ENCODE measurements around the gene XCL1. TPM values are rescaled to one million over a fixed set of nuclear protein-coding genes. Genes with fewer than 3 reads are reported as not detected.
"Not testable (repeated sequence)": the region's sequence is repeated elsewhere in the genome, so short reads cannot be mapped to it uniquely, and the experiment has no call there.

The XCL1 gene
- total RNA-seq, 2 donors from 2014 or later = 0.75 to 1.4 TPM

DNA sequence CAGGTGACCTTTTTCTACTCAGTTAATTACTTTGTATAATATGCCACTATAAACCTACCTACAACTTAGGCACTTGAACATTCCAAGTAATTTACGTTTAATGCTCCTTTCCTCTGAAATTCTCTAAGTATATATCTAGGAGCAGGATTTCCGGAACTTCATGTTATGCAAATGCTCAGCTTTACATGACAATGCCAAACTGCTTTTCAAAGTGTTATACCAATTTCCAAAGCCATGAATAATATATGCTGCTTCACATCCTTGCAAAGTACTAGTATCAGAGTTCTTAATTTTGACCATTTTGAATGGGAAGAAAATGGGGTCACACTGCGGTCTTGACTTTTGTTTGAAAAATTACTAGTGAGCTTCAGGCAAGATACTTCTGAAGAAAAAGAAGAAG lies 5.8 kb upstream of the XCL1 start:
- TF ChIP-seq, protein P1, sequence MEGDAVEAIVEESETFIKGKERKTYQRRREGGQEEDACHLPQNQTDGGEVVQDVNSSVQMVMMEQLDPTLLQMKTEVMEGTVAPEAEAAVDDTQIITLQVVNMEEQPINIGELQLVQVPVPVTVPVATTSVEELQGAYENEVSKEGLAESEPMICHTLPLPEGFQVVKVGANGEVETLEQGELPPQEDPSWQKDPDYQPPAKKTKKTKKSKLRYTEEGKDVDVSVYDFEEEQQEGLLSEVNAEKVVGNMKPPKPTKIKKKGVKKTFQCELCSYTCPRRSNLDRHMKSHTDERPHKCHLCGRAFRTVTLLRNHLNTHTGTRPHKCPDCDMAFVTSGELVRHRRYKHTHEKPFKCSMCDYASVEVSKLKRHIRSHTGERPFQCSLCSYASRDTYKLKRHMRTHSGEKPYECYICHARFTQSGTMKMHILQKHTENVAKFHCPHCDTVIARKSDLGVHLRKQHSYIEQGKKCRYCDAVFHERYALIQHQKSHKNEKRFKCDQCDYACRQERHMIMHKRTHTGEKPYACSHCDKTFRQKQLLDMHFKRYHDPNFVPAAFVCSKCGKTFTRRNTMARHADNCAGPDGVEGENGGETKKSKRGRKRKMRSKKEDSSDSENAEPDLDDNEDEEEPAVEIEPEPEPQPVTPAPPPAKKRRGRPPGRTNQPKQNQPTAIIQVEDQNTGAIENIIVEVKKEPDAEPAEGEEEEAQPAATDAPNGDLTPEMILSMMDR (conservative IDR thresholded peaks at IDR 0.05) = no peak
- no peak overlapping the region for H3K4me3 ChIP-seq (ENCODE audit: low read length)

DNA sequence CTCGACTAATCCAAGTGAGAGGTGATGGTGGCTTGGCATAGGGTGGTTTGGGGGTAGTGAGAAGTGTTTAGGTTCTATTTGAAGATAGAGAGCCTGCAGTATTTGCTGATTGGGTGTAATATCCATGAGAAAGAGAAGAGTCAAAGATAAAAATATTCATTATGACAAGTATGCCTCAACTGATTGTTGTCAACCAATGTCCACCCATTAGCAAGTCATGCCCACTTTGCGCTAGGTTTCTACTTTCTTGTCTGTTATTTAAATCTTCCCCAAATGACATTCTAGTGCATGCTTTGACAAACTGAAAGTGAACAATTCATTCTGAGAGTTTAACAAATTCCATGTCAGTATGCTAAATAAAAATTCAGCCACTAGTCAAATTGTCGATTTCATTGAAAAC lies 3.8 kb upstream of the XCL1 start:
- no peak for DNase-seq
- Mint-ChIP-seq H3K36me3 (ENCODE audit: low read depth) (no peaks in the 10 kb centered on the region), H3K9me3 (no peaks in the 10 kb centered on the region), H3K27ac (no peak overlapping the region), H3K4me3 (no peak overlapping the region), H3K27me3 (ENCODE audit: insufficient read depth) (no peaks in the 10 kb centered on the region), H3K4me1 (peaks cover 7% of the 10 kb centered on the region)
- Histone ChIP-seq H3K4me1 (ENCODE audit: control insufficient read depth, insufficient read depth, low read length) (no peaks in the 10 kb centered on the region), H3K27ac (ENCODE audit: low read depth, low read length) (no peak overlapping the region), H3K9ac (ENCODE audit: extremely low read depth, low read length, poor library complexity, severe bottlenecking) (no peak overlapping the region), H3K9me3 (ENCODE audit: control insufficient read depth, low read length) (no peaks in the 10 kb centered on the region), H3K4me3 (ENCODE audit: low read length) (no peak overlapping the region), H3K27me3 (ENCODE audit: control insufficient read depth, insufficient read depth, low read length, poor library complexity, severe bottlenecking) (no peaks in the 10 kb centered on the region), H3K36me3 (ENCODE audit: control insufficient read depth, insufficient read depth, low read length) (no peaks in the 10 kb centered on the region)
- WGBS, 2 experiments (ENCODE audit: insufficient coverage in 1 of 2, insufficient read length in 1 of 2) = 95 to 100% methylated on average over 2 to 3 of the region's 3 CpGs
- TF ChIP-seq, protein P1 (conservative IDR thresholded peaks at IDR 0.05) = no peak

More for the DNA sequence above, 5.8 kb upstream of the XCL1 start:
- no peaks in the 10 kb centered on the region for H3K27me3 Mint-ChIP-seq (ENCODE audit: insufficient read depth)
- no peak overlapping the region for H3K27ac Mint-ChIP-seq
- Histone ChIP-seq H3K9me3 (ENCODE audit: control insufficient read depth, low read length) (no peaks in the 10 kb centered on the region), H3K4me1 (ENCODE audit: control insufficient read depth, insufficient read depth, low read length) (no peaks in the 10 kb centered on the region), H3K27me3 (ENCODE audit: control insufficient read depth, insufficient read depth, low read length, poor library complexity, severe bottlenecking) (no peaks in the 10 kb centered on the region), H3K27ac (ENCODE audit: low read depth, low read length) (no peak overlapping the region), H3K9ac (ENCODE audit: extremely low read depth, low read length, poor library complexity, severe bottlenecking) (no peak overlapping the region), H3K36me3 (ENCODE audit: control insufficient read depth, insufficient read depth, low read length) (no peaks in the 10 kb centered on the region)
- WGBS, 2 experiments (ENCODE audit: insufficient coverage in 1 of 2, insufficient read length in 1 of 2) = 82 to 83% methylated on average over 2 to 3 of the region's 3 CpGs
- H3K4me1 Mint-ChIP-seq = peaks cover 7% of the 10 kb centered on the region
- no peaks in the 10 kb centered on the region for H3K9me3 Mint-ChIP-seq
- DNase-seq = no peak
- H3K36me3 Mint-ChIP-seq (ENCODE audit: low read depth) = no peaks in the 10 kb centered on the region
- H3K4me3 Mint-ChIP-seq = no peak overlapping the region

DNA sequence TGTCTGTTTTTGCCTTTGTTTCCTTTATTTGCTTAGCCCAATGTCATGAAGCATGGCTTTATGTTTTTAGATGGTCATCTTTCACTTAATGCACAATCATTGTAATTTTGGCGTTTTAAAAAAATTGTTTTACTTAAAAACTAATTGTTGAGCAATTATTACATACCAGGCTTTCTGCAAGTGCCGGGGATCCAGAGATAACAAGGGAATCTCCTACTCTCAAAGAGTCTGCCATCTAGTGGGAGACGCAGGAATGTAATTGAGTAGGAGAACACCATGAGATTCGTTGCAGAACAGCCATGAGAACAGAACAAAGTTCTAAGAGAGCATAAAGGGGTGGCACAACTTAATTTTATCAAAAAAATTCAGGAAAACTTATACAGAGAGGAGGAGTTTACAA lies 2.2 kb upstream of the XCL1 start:
- not testable (repeated sequence) for H3K36me3 Mint-ChIP-seq (ENCODE audit: low read depth); H3K27ac ChIP-seq (ENCODE audit: low read depth, low read length); H3K4me3 ChIP-seq (ENCODE audit: low read length); H3K27me3 Mint-ChIP-seq (ENCODE audit: insufficient read depth); H3K36me3 ChIP-seq (ENCODE audit: control insufficient read depth, insufficient read depth, low read length); H3K27me3 ChIP-seq (ENCODE audit: control insufficient read depth, insufficient read depth, low read length, poor library complexity, severe bottlenecking); H3K9ac ChIP-seq (ENCODE audit: extremely low read depth, low read length, poor library complexity, severe bottlenecking); DNase-seq; H3K9me3 Mint-ChIP-seq; H3K9me3 ChIP-seq (ENCODE audit: control insufficient read depth, low read length); H3K4me1 ChIP-seq (ENCODE audit: control insufficient read depth, insufficient read depth, low read length); H3K27ac Mint-ChIP-seq; H3K4me3 Mint-ChIP-seq
- H3K4me1 Mint-ChIP-seq = peaks cover 12% of the 10 kb centered on the region
- TF ChIP-seq, protein P1 (conservative IDR thresholded peaks at IDR 0.05) = peak; percentile 63
- 31% methylated on average over 2 of the region's 4 CpGs; no CpG with 5 or more reads in 1 of the 2 experiments for WGBS, 2 experiments (ENCODE audit: insufficient coverage in 1 of 2, insufficient read length in 1 of 2)

DNA sequence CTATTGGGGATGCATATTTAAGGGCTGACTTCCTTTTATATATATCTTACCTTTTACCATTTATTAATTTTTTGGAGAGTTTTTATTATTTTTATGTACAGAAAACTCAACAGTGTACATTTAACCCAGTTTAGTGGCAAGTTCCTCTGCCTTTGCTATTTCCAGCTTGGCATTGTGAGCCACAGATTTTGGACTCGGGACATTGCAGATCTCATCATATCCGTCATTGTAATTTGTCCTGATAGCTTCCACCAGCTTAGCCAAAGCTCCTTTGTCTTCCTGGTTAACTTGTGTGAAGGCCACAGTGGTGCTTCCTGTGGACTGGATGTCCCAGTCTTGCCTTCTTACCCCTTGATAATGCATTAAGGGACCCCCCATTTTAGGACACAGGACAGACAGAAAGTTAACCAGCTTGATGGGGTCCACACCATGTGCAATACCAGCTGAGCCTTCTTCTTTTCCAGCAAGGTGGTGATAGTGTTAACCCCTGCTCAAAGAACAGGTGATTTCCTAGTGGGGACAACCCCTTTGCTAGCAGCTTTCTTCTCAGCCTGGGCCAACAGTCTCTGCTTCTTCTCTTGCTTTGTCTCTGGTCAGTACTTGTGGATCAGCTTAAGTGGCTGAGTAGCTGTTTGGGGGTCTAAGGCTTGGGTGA lies 2.3 kb downstream of the XCL1 start:
- not testable (repeated sequence) for H3K27me3 ChIP-seq (ENCODE audit: control insufficient read depth, insufficient read depth, low read length, poor library complexity, severe bottlenecking); H3K4me3 ChIP-seq (ENCODE audit: low read length); DNase-seq; H3K9me3 ChIP-seq (ENCODE audit: control insufficient read depth, low read length); H3K36me3 ChIP-seq (ENCODE audit: control insufficient read depth, insufficient read depth, low read length); H3K4me3 Mint-ChIP-seq; H3K27me3 Mint-ChIP-seq (ENCODE audit: insufficient read depth); H3K27ac Mint-ChIP-seq; H3K9me3 Mint-ChIP-seq; H3K9ac ChIP-seq (ENCODE audit: extremely low read depth, low read length, poor library complexity, severe bottlenecking); H3K36me3 Mint-ChIP-seq (ENCODE audit: low read depth); H3K27ac ChIP-seq (ENCODE audit: low read depth, low read length); H3K4me1 ChIP-seq (ENCODE audit: control insufficient read depth, insufficient read depth, low read length)
- WGBS, 2 experiments (ENCODE audit: insufficient coverage in 1 of 2, insufficient read length in 1 of 2) = 86 to 94% methylated on average over 2 of the region's 2 CpGs
- H3K4me1 Mint-ChIP-seq = peaks cover 17% of the 10 kb centered on the region

DNA sequence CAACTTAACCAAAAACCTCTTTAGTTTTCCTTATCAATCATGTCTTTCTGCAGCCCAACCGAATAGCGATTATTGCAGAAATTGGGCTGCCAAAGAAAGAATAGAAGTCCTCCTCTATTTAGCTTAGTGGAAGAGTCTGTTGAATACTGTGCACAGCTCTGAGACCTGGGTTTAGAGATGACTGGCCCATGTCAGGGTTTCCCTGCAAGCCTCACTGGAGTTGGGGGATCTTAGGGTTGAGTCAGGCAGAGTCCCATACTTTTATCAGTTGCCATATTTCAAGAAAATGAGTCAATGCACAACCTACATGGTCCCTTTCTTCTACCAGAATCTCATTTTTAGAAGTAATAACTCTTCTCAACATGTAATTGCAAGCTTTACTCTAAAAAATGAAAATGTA lies 3.9 kb downstream of the XCL1 start:
- not testable (repeated sequence) for H3K27me3 ChIP-seq (ENCODE audit: control insufficient read depth, insufficient read depth, low read length, poor library complexity, severe bottlenecking); H3K9me3 Mint-ChIP-seq; H3K36me3 ChIP-seq (ENCODE audit: control insufficient read depth, insufficient read depth, low read length); H3K27me3 Mint-ChIP-seq (ENCODE audit: insufficient read depth); H3K4me3 ChIP-seq (ENCODE audit: low read length); H3K36me3 Mint-ChIP-seq (ENCODE audit: low read depth); H3K9me3 ChIP-seq (ENCODE audit: control insufficient read depth, low read length); H3K4me1 ChIP-seq (ENCODE audit: control insufficient read depth, insufficient read depth, low read length); H3K4me3 Mint-ChIP-seq; H3K27ac ChIP-seq (ENCODE audit: low read depth, low read length); H3K9ac ChIP-seq (ENCODE audit: extremely low read depth, low read length, poor library complexity, severe bottlenecking); DNase-seq; H3K27ac Mint-ChIP-seq
- WGBS, 2 experiments (ENCODE audit: insufficient coverage in 1 of 2, insufficient read length in 1 of 2) = 98 to 100% methylated on average over 2 of the region's 2 CpGs
- peaks cover 14% of the 10 kb centered on the region for H3K4me1 Mint-ChIP-seq

All from endodermal cell (in vitro differentiated cells).